ENCODE data around the gene PPIA. TPM values are rescaled to one million over a fixed set of nuclear protein-coding genes. Genes with fewer than 3 reads are reported as not detected.

The PPIA gene
- total and polyA plus RNA-seq, 2 donors (not counting 1 experiment from before 2014, with no cell fraction given): 807 to 1,498 TPM

DNA sequence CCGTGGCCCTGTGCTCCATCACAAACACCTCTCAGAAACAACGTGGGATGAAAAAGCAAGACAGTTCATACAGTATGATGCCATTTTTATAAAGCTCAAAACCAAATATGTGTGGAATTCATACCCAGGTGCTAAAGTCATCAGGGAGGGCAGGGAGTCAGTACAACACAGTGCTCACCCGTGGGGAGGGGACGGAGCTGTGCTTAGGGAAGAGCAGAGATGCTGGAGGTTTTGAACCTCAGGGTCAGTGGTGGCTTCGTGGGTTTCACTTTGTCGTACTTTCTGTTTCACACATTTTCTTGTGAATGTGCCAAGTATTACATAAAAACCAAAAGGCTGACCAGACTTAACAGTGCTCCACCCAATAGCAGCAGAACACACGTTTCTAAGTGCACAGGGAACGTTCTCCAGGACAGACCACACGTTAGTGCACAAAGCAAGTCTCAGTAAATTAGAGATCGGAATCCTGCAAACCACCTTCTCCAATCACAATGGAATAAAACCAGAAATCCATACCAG, 26.6 kb upstream of the PPIA start:
- Histone ChIP-seq H3K4me3 (ENCODE audit: control extremely low read depth in 1 of 5, extremely low read depth in 1 of 5, insufficient read depth in 1 of 5, low read depth in 2 of 5, low read length in 4 of 5) (peak overlapping the region in 1 of 5 experiments; percentile 7), H3K4me1 (ENCODE audit: control insufficient read depth in 2 of 2, insufficient read depth in 2 of 2, low read length in 2 of 2) (peaks cover 31 to 62% of the 10 kb centered on the region in 2 donors), H3K27me3 (replicated peaks in 1 of 4; ENCODE audit: control extremely low read depth in 1 of 4, control insufficient read depth in 3 of 4, insufficient read depth in 4 of 4, low read length in 3 of 4) (no peaks in the 10 kb centered on the region), H3K79me2 (ENCODE audit: control insufficient read depth, insufficient read depth, low read length) (no peaks in the 10 kb centered on the region), H3K9ac (ENCODE audit: low read length) (peak overlapping the region; percentile 6), H3K27ac (ENCODE audit: low read length in 2 of 2) (peak overlapping the region; percentile 73 to 77), H3K36me3 (replicated peaks in 1 of 2; ENCODE audit: control extremely low read depth in 1 of 2, control insufficient read depth in 1 of 2, extremely low read depth in 1 of 2, insufficient read depth in 2 of 2, low read length in 1 of 2) (peaks cover 0 to 32% of the 10 kb centered on the region in 2 experiments), H3K4me2 (replicated peaks; ENCODE audit: low read depth, low read length, poor library complexity, severe bottlenecking) (peak overlapping the region; percentile 50), H2AFZ (ENCODE audit: insufficient read depth, low read depth, low read length, poor library complexity, severe bottlenecking) (no peak overlapping the region), H4K20me1 (ENCODE audit: control insufficient read depth, insufficient read depth, low read length, poor library complexity, severe bottlenecking) (no peaks in the 10 kb centered on the region), H3K9me3 (ENCODE audit: control extremely low read depth in 1 of 3, control insufficient read depth in 2 of 3, insufficient read depth in 1 of 3, low read length in 2 of 3) (peaks cover 0 to 6% (median 0%) of the 10 kb centered on the region in 3 donors)
- ChIA-PET CTCF (interaction anchor here (3.0 to 4.0 kb wide), 2 partner anchors 20 to 77 kb away, joined by 15 to 37 read pairs; partner anchors contain the start of genes H2AZ2 and ZMIZ2), POLR2A (interaction anchor here (0.7 to 3.1 kb wide), 3 partner anchors 20 to 137 kb away, joined by 3 to 29 read pairs (median 6); partner anchors contain the start of gene ZMIZ2)
- 20% methylated on average over 5 of the region's 10 CpGs for WGBS (ENCODE audit: insufficient coverage)
- TF ChIP-seq EZH2 (IDR thresholded peaks at IDR 0.05; ENCODE audit: borderline replicate concordance, insufficient read depth, low read depth, low read length, poor library complexity, severe bottlenecking): no peak
- TF ChIP-seq, protein P1, sequence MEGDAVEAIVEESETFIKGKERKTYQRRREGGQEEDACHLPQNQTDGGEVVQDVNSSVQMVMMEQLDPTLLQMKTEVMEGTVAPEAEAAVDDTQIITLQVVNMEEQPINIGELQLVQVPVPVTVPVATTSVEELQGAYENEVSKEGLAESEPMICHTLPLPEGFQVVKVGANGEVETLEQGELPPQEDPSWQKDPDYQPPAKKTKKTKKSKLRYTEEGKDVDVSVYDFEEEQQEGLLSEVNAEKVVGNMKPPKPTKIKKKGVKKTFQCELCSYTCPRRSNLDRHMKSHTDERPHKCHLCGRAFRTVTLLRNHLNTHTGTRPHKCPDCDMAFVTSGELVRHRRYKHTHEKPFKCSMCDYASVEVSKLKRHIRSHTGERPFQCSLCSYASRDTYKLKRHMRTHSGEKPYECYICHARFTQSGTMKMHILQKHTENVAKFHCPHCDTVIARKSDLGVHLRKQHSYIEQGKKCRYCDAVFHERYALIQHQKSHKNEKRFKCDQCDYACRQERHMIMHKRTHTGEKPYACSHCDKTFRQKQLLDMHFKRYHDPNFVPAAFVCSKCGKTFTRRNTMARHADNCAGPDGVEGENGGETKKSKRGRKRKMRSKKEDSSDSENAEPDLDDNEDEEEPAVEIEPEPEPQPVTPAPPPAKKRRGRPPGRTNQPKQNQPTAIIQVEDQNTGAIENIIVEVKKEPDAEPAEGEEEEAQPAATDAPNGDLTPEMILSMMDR (IDR thresholded peaks at IDR 0.05): no peak
- Mint-ChIP-seq H3K27ac (peak overlapping the region; percentile 97), H3K4me1 (peaks cover 55% of the 10 kb centered on the region), H3K4me3 (peak overlapping the region; percentile 51), H3K9me3 (ENCODE audit: insufficient read depth) (no peaks in the 10 kb centered on the region), H3K27me3 (no peaks in the 10 kb centered on the region)
- DNase-seq: peak; percentile 49
- intact Hi-C loops (cut with micrococcal nuclease): loop anchor here (2.0 kb wide), 1 partner anchor 181 kb away; no protein-coding TSS in a partner anchor
- ATAC-seq (ENCODE audit: low read depth): peak; percentile 26

DNA sequence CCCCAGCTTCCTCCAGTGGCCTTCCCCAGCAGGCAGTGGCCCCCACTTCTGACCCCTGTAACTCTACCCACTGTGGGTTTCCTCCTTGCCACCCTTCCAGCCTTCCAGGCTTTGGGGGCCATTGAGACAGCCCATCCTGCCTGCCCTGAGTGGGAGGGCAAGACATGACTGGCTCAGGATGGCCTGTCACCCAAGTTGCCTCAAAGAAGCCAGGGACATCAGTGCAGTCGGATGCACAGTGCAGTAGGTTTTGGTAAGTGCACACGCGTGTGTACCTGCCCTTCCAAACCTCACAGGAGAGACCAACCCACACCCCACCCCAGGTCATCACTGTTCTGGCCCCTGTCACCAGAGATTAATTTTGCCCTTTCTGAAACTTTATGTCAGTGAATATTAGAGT, 25.1 kb upstream of the PPIA start:
- CTCF ChIA-PET: interaction anchor here (1.2 kb wide), 1 partner anchor 22 kb away, joined by 4 read pairs; no protein-coding TSS in a partner anchor
- WGBS (ENCODE audit: insufficient coverage): 57% methylated on average over 1 of the region's 3 CpGs
- no peak overlapping the region for H3K9ac ChIP-seq (ENCODE audit: low read length)

More for the DNA sequence above, 25.1 kb upstream of the PPIA start:
- Histone ChIP-seq H3K4me3 (ENCODE audit: control extremely low read depth in 1 of 5, extremely low read depth in 1 of 5, insufficient read depth in 1 of 5, low read depth in 2 of 5, low read length in 4 of 5) (no peak overlapping the region), H2AFZ (ENCODE audit: insufficient read depth, low read depth, low read length, poor library complexity, severe bottlenecking) (no peak overlapping the region), H3K27me3 (replicated peaks in 1 of 4; ENCODE audit: control extremely low read depth in 1 of 4, control insufficient read depth in 3 of 4, insufficient read depth in 4 of 4, low read length in 3 of 4) (no peaks in the 10 kb centered on the region), H3K4me1 (ENCODE audit: control insufficient read depth in 2 of 2, insufficient read depth in 2 of 2, low read length in 2 of 2) (peaks cover 31 to 61% of the 10 kb centered on the region in 2 donors), H3K36me3 (replicated peaks in 1 of 2; ENCODE audit: control extremely low read depth in 1 of 2, control insufficient read depth in 1 of 2, extremely low read depth in 1 of 2, insufficient read depth in 2 of 2, low read length in 1 of 2) (peaks cover 0 to 17% of the 10 kb centered on the region in 2 experiments), H3K79me2 (ENCODE audit: control insufficient read depth, insufficient read depth, low read length) (no peaks in the 10 kb centered on the region), H4K20me1 (ENCODE audit: control insufficient read depth, insufficient read depth, low read length, poor library complexity, severe bottlenecking) (no peaks in the 10 kb centered on the region), H3K27ac (ENCODE audit: low read length in 2 of 2) (peak overlapping the region in 1 of 2 donors; percentile 77), H3K9me3 (ENCODE audit: control extremely low read depth in 1 of 3, control insufficient read depth in 2 of 3, insufficient read depth in 1 of 3, low read length in 2 of 3) (peaks cover 0 to 6% (median 0%) of the 10 kb centered on the region in 3 donors), H3K4me2 (replicated peaks; ENCODE audit: low read depth, low read length, poor library complexity, severe bottlenecking) (no peak overlapping the region)
- peaks cover 55% of the 10 kb centered on the region for H3K4me1 Mint-ChIP-seq
- TF ChIP-seq, protein P1 (IDR thresholded peaks at IDR 0.05): no peak
- TF ChIP-seq EZH2 (IDR thresholded peaks at IDR 0.05; ENCODE audit: borderline replicate concordance, insufficient read depth, low read depth, low read length, poor library complexity, severe bottlenecking): no peak
- H3K27ac Mint-ChIP-seq: peak overlapping the region; percentile 97
- DNase-seq: no peak
- no peaks in the 10 kb centered on the region for H3K27me3 Mint-ChIP-seq
- POLR2A ChIA-PET: interaction anchor here (0.7 to 1.7 kb wide), 2 partner anchors 133 to 134 kb away, joined by 3 to 5 read pairs; no protein-coding TSS in a partner anchor
- H3K9me3 Mint-ChIP-seq (ENCODE audit: insufficient read depth): no peaks in the 10 kb centered on the region
- no peak for ATAC-seq (ENCODE audit: low read depth)
- intact Hi-C loops (cut with micrococcal nuclease): no loop called here
- H3K4me3 Mint-ChIP-seq: peak overlapping the region; percentile 1

Data from B cell (primary cell).